HepG2 (cell line): ENCODE measurements around the gene LRRC4. TPM values are rescaled to one million over a fixed set of nuclear protein-coding genes. Genes with fewer than 3 reads are reported as not detected.

Experiments
- CEBPB ChIP-seq: IDR thresholded peaks from 2 replicates; pipeline ENCODE4 v1.6.1; 2011; ENCODE audit warnings: low read depth, low read length, improper control_type of control experiment, borderline replicate concordance
- FOSL2 ChIP-seq: sonication (generic); formaldehyde crosslinking; IDR thresholded peaks from 2 replicates; pipeline ENCODE4 v1.4.0; 2020; ENCODE audit warnings: missing genetic modification reagents
- ZNF775 ChIP-seq: sonication (generic); formaldehyde crosslinking; IDR thresholded peaks from 2 replicates; pipeline ENCODE4 v1.4.0; 2020; ENCODE audit warnings: missing genetic modification reagents, mild to moderate bottlenecking, moderate library complexity, borderline replicate concordance
- polyA plus RNA-seq, 8 experiments: library from polyadenylated mRNA; depleted of rRNA in 3 of 8; stranded (reverse) in 7 of 8; unstranded in 1 of 8; fragments of >200 nt; fragmentation: Illumina TruSeq in 4 of 8; extraction: Trizol in 4 of 8; gene quantifications; 2 replicates each; pipeline versions ENCODE4 v1.2.1 to v1.2.3, GENCODE V29; 2011 to 2016; ENCODE audit warnings: low read depth in 4 of 8, missing spikeins in 1 of 8, mixed read lengths in 1 of 8; ENCODE audit not compliant: insufficient read depth in 1 of 8
- total RNA-seq, 5 experiments: library from RNA; depleted of rRNA; stranded (reverse); fragments of >200 nt; fragmentation: Illumina TruSeq; extraction: Trizol; gene quantifications; 2 replicates each; pipeline ENCODE4 v1.2.3, GENCODE V29; 2016; ENCODE audit warnings: low read depth in 1 of 5
- TF ChIP-seq, protein P1 (sequence below): sonication (generic); formaldehyde crosslinking; IDR thresholded peaks from 2 replicates; pipeline ENCODE4 v1.4.0; 2020; ENCODE audit warnings: mild to moderate bottlenecking, missing genetic modification reagents
- TF ChIP-seq, protein P2 (sequence below): sonication (generic); formaldehyde crosslinking; IDR thresholded peaks from 2 replicates; pipeline ENCODE4 v1.4.0; 2020; ENCODE audit warnings: mild to moderate bottlenecking, missing genetic modification reagents

LRRC4 gene
- total and polyA plus RNA-seq, 2 of the 13 experiments (the other 11 are each of a cell fraction or from before 2014, with no cell fraction given) = not detected

DNA sequence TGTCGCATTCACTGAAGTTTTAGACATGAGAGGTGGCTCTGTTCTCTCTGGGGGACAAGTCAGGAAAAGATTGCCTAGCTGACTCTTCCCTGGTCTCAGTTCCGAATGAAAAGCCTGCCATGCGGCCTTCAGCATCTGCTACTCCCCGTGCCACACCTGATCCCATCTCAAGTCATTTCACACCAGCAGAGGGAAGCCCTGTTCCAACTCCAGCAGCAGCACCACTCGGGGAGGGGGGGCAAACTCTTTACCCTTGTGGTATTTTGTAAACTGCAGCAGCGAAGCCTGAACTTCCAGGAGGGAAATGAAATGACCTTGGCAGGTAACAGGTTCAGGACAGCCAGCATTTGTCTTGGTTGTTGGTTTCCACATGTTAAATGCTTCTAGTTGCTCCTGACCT lies 13.8 kb downstream of the LRRC4 start (continued):
- TF ChIP-seq, protein P1, sequence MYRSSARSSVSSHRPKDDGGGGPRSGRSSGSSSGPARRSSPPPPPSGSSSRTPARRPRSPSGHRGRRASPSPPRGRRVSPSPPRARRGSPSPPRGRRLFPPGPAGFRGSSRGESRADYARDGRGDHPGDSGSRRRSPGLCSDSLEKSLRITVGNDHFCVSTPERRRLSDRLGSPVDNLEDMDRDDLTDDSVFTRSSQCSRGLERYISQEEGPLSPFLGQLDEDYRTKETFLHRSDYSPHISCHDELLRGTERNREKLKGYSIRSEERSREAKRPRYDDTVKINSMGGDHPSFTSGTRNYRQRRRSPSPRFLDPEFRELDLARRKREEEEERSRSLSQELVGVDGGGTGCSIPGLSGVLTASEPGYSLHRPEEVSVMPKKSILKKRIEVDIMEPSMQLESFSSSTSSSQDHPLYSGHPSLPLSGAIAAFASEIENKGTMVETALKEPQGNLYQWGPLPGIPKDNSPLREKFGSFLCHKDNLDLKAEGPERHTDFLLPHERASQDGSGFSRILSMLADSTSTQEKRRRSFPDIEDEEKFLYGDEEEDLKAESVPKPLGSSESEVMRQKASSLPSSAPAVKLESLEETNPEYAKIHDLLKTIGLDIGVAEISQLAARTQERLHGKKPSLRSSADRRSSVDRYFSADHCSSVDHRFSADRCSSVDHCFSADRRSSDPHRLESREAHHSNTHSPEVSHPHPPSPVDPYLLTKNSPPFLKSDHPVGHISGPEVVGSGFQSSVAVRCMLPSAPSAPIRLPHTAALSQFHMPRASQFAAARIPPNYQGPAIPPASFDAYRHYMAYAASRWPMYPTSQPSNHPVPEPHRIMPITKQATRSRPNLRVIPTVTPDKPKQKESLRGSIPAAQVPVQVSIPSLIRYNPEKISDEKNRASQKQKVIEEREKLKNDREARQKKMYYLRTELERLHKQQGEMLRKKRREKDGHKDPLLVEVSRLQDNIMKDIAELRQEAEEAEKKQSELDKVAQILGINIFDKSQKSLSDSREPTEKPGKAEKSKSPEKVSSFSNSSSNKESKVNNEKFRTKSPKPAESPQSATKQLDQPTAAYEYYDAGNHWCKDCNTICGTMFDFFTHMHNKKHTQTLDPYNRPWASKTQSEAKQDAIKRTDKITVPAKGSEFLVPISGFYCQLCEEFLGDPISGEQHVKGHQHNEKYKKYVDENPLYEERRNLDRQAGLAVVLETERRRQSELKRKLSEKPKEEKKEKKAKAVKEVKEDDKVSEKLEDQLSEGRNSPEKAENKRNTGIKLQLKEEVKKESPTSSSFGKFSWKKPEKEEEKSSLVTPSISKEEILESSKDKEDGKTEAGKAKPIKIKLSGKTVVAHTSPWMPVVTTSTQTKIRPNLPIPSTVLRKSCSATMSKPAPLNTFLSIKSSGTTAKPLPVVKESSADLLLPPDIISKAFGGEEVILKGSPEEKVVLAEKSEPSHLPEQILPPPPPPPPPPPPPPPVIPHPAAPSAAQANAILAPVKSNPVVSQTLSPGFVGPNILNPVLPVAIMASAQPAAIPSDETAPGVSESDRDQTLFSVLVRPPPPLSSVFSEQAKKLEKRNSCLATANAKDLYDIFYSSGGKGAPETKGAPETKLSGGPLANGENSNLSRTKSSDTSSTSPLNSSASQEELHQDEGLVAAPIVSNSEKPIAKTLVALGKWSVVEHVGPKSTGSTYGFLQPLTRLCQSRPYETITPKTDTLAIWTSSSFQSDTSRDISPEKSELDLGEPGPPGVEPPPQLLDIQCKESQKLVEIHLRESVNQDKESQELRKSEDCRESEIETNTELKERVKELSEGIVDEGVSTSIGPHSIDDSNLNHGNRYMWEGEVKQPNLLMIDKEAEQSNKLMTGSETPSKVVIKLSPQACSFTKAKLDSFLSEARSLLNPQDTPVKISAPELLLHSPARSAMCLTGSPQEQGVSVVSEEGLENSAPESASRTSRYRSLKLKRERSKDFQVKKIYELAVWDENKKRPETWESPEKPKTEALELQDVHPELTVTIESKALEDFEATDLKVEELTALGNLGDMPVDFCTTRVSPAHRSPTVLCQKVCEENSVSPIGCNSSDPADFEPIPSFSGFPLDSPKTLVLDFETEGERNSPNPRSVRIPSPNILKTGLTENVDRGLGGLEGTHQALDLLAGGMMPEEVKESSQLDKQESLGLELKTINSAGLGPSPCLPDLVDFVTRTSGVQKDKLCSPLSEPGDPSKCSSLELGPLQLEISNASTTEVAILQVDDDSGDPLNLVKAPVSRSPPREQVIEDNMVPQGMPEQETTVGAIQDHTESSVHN (CRISPR knock-in tag) = no peak
- TF ChIP-seq FOSL2 (no peak), CEBPB (no peak), ZNF775 (CRISPR knock-in tag) (no peak)
- TF ChIP-seq, protein P2, sequence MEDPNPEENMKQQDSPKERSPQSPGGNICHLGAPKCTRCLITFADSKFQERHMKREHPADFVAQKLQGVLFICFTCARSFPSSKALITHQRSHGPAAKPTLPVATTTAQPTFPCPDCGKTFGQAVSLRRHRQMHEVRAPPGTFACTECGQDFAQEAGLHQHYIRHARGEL = no peak
